GM18909 (cell line): ENCODE measurements around the gene RGS10.
"Not testable (repeated sequence)": the region's sequence is repeated elsewhere in the genome, so short reads cannot be mapped to it uniquely, and the experiment has no call there.

Source experiments
- ATAC-seq: cut with Tn5 transposase; IDR thresholded peaks from one replicate; pipeline ENCODE4 v1.9.1; 2021; ENCODE audit warnings: mild to moderate bottlenecking; ENCODE audit not compliant: unreplicated experiment, poor library complexity

Gene RGS10

GRCh38 chr10:119539359-119539825 is 3.1 kb downstream of the RGS10 start:
- no peak for ATAC-seq

GRCh38 chr10:119538632-119539358 is 3.7 kb downstream of the RGS10 start:
- ATAC-seq: no peak

GRCh38 chr10:119537953-119538630 is 4.4 kb downstream of the RGS10 start:
- no peak for ATAC-seq

- no peak for ATAC-seq
Measured at GRCh38 chr10:119536508-119537025, 6.0 kb downstream of the RGS10 start.

- no peak for ATAC-seq
Measured at GRCh38 chr10:119535837-119536507, 6.5 kb downstream of the RGS10 start.

- ATAC-seq: no peak
Measured at GRCh38 chr10:119535305-119535704, 7.2 kb downstream of the RGS10 start.

- no peak for ATAC-seq
Measured at GRCh38 chr10:119533473-119533872, 9.0 kb downstream of the RGS10 start.

GRCh38 chr10:119532791-119533190 is 9.7 kb downstream of the RGS10 start:
- ATAC-seq: not testable (repeated sequence)

GRCh38 chr10:119532251-119532650 is 10.3 kb downstream of the RGS10 start:
- not testable (repeated sequence) for ATAC-seq

- ATAC-seq: no peak
Measured at GRCh38 chr10:119531067-119531466, 11.5 kb downstream of the RGS10 start.

- not testable (repeated sequence) for ATAC-seq
Measured at GRCh38 chr10:119528663-119529237, 13.8 kb downstream of the RGS10 start.

- ATAC-seq: no peak
Measured at GRCh38 chr10:119526621-119527592, 15.6 kb downstream of the RGS10 start.

GRCh38 chr10:119526149-119526548 is 16.4 kb downstream of the RGS10 start:
- ATAC-seq: no peak

GRCh38 chr10:119525116-119525515 is 17.4 kb downstream of the RGS10 start:
- no peak for ATAC-seq

- no peak for ATAC-seq
Measured at GRCh38 chr10:119524720-119525070, 17.8 kb downstream of the RGS10 start.

- ATAC-seq: no peak
Measured at GRCh38 chr10:119523895-119524719, 18.4 kb downstream of the RGS10 start.

GRCh38 chr10:119522747-119523426 is 19.6 kb downstream of the RGS10 start:
- no peak for ATAC-seq
